ENCODE results near the gene TRABD2B.

The TRABD2B gene

DNA sequence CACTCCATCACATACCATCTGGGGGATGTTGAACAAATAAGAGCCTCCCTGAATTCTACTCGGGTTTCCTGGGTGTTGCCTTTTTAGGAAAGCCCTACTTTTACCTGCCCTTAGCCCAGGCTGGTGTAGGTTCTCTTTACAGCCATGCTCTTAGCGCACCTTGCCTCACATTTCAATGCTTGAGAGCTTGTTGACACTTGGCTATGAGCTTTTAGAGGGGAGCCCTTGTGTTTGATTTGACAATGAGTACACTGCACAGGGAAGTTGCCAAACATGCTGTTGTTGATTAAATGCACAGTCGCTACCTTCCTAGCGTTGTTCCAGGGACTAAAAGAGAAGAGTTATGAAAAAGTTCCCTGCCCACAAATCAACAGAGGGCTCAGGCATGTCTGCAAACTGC, 103.8 kb downstream of the TRABD2B start:
- peaks cover 2% of the 10 kb centered on the region for H3K27me3 ChIP-seq (replicated peaks; ENCODE audit: control insufficient read depth, insufficient read depth, low read length)
- no peak overlapping the region for H3K4me3 ChIP-seq (replicated peaks; ENCODE audit: low read depth, low read length)
- DNase-seq (ENCODE audit: extremely low read depth, insufficient read length), result no peak
- TF ChIP-seq, protein P1, sequence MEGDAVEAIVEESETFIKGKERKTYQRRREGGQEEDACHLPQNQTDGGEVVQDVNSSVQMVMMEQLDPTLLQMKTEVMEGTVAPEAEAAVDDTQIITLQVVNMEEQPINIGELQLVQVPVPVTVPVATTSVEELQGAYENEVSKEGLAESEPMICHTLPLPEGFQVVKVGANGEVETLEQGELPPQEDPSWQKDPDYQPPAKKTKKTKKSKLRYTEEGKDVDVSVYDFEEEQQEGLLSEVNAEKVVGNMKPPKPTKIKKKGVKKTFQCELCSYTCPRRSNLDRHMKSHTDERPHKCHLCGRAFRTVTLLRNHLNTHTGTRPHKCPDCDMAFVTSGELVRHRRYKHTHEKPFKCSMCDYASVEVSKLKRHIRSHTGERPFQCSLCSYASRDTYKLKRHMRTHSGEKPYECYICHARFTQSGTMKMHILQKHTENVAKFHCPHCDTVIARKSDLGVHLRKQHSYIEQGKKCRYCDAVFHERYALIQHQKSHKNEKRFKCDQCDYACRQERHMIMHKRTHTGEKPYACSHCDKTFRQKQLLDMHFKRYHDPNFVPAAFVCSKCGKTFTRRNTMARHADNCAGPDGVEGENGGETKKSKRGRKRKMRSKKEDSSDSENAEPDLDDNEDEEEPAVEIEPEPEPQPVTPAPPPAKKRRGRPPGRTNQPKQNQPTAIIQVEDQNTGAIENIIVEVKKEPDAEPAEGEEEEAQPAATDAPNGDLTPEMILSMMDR (IDR thresholded peaks at IDR 0.05; ENCODE audit: insufficient read depth, low read length, poor library complexity, severe bottlenecking), result no peak
- H3K36me3 ChIP-seq (ENCODE audit: control insufficient read depth, insufficient read depth, low read length), result no peaks in the 10 kb centered on the region

- Histone ChIP-seq H3K27me3 (replicated peaks; ENCODE audit: control insufficient read depth, insufficient read depth, low read length) (peaks cover 2% of the 10 kb centered on the region), H3K4me3 (replicated peaks; ENCODE audit: low read depth, low read length) (no peak overlapping the region), H3K36me3 (ENCODE audit: control insufficient read depth, insufficient read depth, low read length) (no peaks in the 10 kb centered on the region)
- DNase-seq (ENCODE audit: extremely low read depth, insufficient read length), result no peak
- TF ChIP-seq, protein P1 (IDR thresholded peaks at IDR 0.05; ENCODE audit: insufficient read depth, low read length, poor library complexity, severe bottlenecking), result no peak
Observed at GRCh38 chr1:47890779-47891178, 106.4 kb downstream of the TRABD2B start.

- TF ChIP-seq, protein P1 (IDR thresholded peaks at IDR 0.05; ENCODE audit: insufficient read depth, low read length, poor library complexity, severe bottlenecking), result no peak
- Histone ChIP-seq H3K27me3 (replicated peaks; ENCODE audit: control insufficient read depth, insufficient read depth, low read length) (peaks cover 2% of the 10 kb centered on the region; the same call in 1 of the 2 replicates), H3K4me3 (replicated peaks; ENCODE audit: low read depth, low read length) (no peak overlapping the region), H3K36me3 (ENCODE audit: control insufficient read depth, insufficient read depth, low read length) (no peaks in the 10 kb centered on the region)
- no peak for DNase-seq (ENCODE audit: extremely low read depth, insufficient read length)
Observed at GRCh38 chr1:47888294-47888629, 108.9 kb downstream of the TRABD2B start.

- no peak for DNase-seq (ENCODE audit: extremely low read depth, insufficient read length)
- TF ChIP-seq, protein P1 (IDR thresholded peaks at IDR 0.05; ENCODE audit: insufficient read depth, low read length, poor library complexity, severe bottlenecking), result no peak
- no peaks in the 10 kb centered on the region for H3K36me3 ChIP-seq (ENCODE audit: control insufficient read depth, insufficient read depth, low read length)
- H3K4me3 ChIP-seq (replicated peaks; ENCODE audit: low read depth, low read length), result no peak overlapping the region
- peaks cover 2% of the 10 kb centered on the region; the same call in 1 of the 2 replicates for H3K27me3 ChIP-seq (replicated peaks; ENCODE audit: control insufficient read depth, insufficient read depth, low read length)
Observed at GRCh38 chr1:47887475-47888293, 109.5 kb downstream of the TRABD2B start.

- TF ChIP-seq, protein P1 (IDR thresholded peaks at IDR 0.05; ENCODE audit: insufficient read depth, low read length, poor library complexity, severe bottlenecking), result no peak
- peaks cover 2% of the 10 kb centered on the region; the same call in 1 of the 2 replicates for H3K27me3 ChIP-seq (replicated peaks; ENCODE audit: control insufficient read depth, insufficient read depth, low read length)
- no peaks in the 10 kb centered on the region for H3K36me3 ChIP-seq (ENCODE audit: control insufficient read depth, insufficient read depth, low read length)
- no peak for DNase-seq (ENCODE audit: extremely low read depth, insufficient read length)
- H3K4me3 ChIP-seq (replicated peaks; ENCODE audit: low read depth, low read length), result no peak overlapping the region
Observed at GRCh38 chr1:47887060-47887459, 110.1 kb downstream of the TRABD2B start.
